Astrocyte of the spinal cord (primary cell): Measurements from ENCODE around the gene KRTAP5-10.
"Not testable (repeated sequence)": the region's sequence is repeated elsewhere in the genome, so short reads cannot be mapped to it uniquely, and the experiment has no call there.

Source experiments
- DNase-seq: peaks from one replicate; pipeline ENCODE4 v3.0.0; 2011; ENCODE audit warnings: low read depth, low spot score
- H3K4me3 ChIP-seq: 2 replicates; pipeline ENCODE4 v1.5.1; 2011; ENCODE audit warnings: low read depth, mild to moderate bottlenecking, low read length, moderate library complexity
- CTCF ChIP-seq: IDR thresholded peaks from 2 replicates; pipeline ENCODE4 v1.5.1; 2012; ENCODE audit warnings: low read depth, mild to moderate bottlenecking, low read length, inconsistent platforms
- in situ Hi-C: cut with HindIII; loops from 2 replicates; pipeline ENCODE4 v1.10.0; 2017; ENCODE audit warnings: low sequenced_read_pairs

The KRTAP5-10 gene

GRCh38 chr11:71566081-71566620, 788 bp downstream of the KRTAP5-10 start:
- in situ Hi-C loops = no loop called here
- TF ChIP-seq CTCF = no peak
- DNase-seq = no peak
- H3K4me3 ChIP-seq = no peak overlapping the region

GRCh38 chr11:71566626-71567599, 1.6 kb downstream of the KRTAP5-10 start:
- DNase-seq, in situ Hi-C loops, H3K4me3 ChIP-seq: not testable (repeated sequence)

- in situ Hi-C loops, H3K4me3 ChIP-seq, DNase-seq: not testable (repeated sequence)
Measured at GRCh38 chr11:71567633-71568032, 2.3 kb downstream of the KRTAP5-10 start.

GRCh38 chr11:71568704-71569349, 3.5 kb downstream of the KRTAP5-10 start:
- DNase-seq = no peak
- in situ Hi-C loops = no loop called here
- H3K4me3 ChIP-seq = no peak overlapping the region
- no peak for TF ChIP-seq CTCF

GRCh38 chr11:71571101-71571850, 5.9 kb downstream of the KRTAP5-10 start:
- H3K4me3 ChIP-seq, in situ Hi-C loops, DNase-seq: not testable (repeated sequence)

- TF ChIP-seq CTCF = no peak
- no peak overlapping the region for H3K4me3 ChIP-seq
- DNase-seq = no peak
- in situ Hi-C loops = no loop called here
Measured at GRCh38 chr11:71572811-71573210, 7.4 kb downstream of the KRTAP5-10 start.

- in situ Hi-C loops = no loop called here
- DNase-seq = no peak
- H3K4me3 ChIP-seq = no peak overlapping the region
- TF ChIP-seq CTCF = no peak
Measured at GRCh38 chr11:71574418-71574817, 9.1 kb downstream of the KRTAP5-10 start.
